ENCODE data around the gene ACER3. TPM values are rescaled to one million over a fixed set of nuclear protein-coding genes. Genes with fewer than 3 reads are reported as not detected.
A peak's percentile ranks its signal among the peaks of the same experiment; 100 is the strongest.

The ACER3 gene
- total RNA-seq, 1 donor from 2014 or later: 27.6 TPM

DNA sequence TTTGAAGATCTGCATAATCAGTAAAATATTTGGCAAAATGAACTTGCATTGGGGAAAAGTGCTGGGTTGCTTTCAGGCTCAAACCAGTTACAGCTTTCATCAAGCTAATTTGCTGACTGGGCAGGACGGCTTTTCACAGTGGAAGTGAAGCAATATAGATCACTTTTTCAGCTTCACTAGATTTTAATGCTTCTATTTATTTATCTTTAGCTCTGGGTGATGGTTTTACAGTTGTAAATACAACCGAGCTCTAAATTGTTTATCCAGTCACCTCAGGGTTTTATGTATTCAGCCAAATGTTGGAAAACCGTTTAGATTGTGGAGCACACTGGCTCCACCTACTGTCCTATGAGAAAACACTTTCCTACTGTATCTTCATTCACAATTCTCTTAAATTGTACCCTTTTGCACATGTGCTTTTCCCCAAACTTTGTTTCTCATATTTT, 58.2 kb downstream of the ACER3 start:
- Histone ChIP-seq H3K4me3 (ENCODE audit: low read depth, low read length) (no peak overlapping the region), H3K36me3 (ENCODE audit: control insufficient read depth, insufficient read depth, low read length) (no peaks in the 10 kb centered on the region), H3K27me3 (ENCODE audit: control insufficient read depth, insufficient read depth, low read length) (no peaks in the 10 kb centered on the region)
- DNase-seq (ENCODE audit: low read depth): peak; percentile 21
- TF ChIP-seq, protein P1, sequence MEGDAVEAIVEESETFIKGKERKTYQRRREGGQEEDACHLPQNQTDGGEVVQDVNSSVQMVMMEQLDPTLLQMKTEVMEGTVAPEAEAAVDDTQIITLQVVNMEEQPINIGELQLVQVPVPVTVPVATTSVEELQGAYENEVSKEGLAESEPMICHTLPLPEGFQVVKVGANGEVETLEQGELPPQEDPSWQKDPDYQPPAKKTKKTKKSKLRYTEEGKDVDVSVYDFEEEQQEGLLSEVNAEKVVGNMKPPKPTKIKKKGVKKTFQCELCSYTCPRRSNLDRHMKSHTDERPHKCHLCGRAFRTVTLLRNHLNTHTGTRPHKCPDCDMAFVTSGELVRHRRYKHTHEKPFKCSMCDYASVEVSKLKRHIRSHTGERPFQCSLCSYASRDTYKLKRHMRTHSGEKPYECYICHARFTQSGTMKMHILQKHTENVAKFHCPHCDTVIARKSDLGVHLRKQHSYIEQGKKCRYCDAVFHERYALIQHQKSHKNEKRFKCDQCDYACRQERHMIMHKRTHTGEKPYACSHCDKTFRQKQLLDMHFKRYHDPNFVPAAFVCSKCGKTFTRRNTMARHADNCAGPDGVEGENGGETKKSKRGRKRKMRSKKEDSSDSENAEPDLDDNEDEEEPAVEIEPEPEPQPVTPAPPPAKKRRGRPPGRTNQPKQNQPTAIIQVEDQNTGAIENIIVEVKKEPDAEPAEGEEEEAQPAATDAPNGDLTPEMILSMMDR (IDR thresholded peaks at IDR 0.05; ENCODE audit: insufficient read depth, low read length, poor library complexity, severe bottlenecking): peak; percentile 75

DNA sequence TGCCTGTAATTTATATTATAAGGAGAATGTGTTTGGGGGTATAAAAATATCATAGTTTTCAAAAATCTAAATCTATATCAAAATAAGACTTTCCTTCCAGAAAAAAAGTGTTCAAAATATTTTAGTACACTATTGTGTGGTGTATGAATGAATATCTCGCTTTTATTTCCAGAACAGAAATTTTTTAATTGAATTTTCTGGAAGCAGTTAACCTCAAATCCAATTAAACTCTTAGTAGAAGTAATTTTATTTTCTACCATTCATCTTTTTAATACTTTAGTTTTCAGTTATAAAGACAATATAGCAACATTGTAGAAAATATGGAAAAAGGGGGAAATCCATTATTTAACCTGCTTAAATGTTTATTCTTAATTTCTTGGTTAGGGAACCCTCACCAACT, 58.7 kb downstream of the ACER3 start:
- TF ChIP-seq, protein P1 (IDR thresholded peaks at IDR 0.05; ENCODE audit: insufficient read depth, low read length, poor library complexity, severe bottlenecking): no peak
- no peak for DNase-seq (ENCODE audit: low read depth)
- no peaks in the 10 kb centered on the region for H3K27me3 ChIP-seq (ENCODE audit: control insufficient read depth, insufficient read depth, low read length)
- H3K4me3 ChIP-seq (ENCODE audit: low read depth, low read length): no peak overlapping the region
- no peaks in the 10 kb centered on the region for H3K36me3 ChIP-seq (ENCODE audit: control insufficient read depth, insufficient read depth, low read length)

DNA sequence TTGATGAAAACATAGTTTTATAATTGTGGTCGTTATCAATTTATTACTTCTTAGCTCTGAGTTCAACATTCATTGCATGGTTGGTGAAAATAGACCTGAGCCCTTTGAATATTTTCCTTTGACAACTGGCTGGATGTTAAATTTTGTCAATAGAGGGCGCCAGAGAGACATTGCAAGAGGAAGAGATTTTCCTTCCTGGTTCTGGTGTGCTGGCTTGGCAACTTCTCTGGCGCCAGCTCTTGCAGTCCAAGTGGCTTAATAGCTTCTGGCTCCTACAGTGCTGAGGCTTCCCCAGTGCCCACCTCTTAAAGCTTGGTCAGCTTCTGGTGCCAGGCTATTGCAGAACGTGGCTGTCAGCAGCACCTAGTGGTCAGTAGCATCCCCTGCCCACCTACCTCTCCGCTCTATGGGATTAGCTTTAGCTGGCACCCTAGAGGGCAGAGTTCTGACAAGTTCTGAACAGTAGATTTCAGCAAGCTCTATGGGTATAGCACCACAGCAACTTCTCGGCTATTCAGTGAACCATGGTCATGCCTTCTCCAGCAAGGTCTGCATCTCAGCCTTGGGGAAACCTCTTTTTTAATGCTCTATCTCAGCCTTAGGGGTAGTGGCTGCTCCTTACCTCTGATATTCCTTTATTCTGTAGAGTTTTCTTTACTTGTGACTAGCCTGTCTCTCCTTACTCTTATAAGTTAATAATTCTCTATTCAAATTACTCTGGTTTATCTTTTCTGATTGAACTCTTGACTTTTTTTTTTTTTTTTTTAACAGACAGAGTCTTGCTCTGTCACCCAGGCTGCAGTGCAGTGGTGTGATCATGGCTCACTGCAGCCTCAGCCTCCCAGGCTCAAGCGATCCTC, 59.4 kb downstream of the ACER3 start:
- Histone ChIP-seq H3K36me3 (ENCODE audit: control insufficient read depth, insufficient read depth, low read length) (no peaks in the 10 kb centered on the region), H3K27me3 (ENCODE audit: control insufficient read depth, insufficient read depth, low read length) (no peaks in the 10 kb centered on the region), H3K4me3 (ENCODE audit: low read depth, low read length) (no peak overlapping the region)
- DNase-seq (ENCODE audit: low read depth): peak; percentile 57
- TF ChIP-seq, protein P1 (IDR thresholded peaks at IDR 0.05; ENCODE audit: insufficient read depth, low read length, poor library complexity, severe bottlenecking): peak; percentile 92

DNA sequence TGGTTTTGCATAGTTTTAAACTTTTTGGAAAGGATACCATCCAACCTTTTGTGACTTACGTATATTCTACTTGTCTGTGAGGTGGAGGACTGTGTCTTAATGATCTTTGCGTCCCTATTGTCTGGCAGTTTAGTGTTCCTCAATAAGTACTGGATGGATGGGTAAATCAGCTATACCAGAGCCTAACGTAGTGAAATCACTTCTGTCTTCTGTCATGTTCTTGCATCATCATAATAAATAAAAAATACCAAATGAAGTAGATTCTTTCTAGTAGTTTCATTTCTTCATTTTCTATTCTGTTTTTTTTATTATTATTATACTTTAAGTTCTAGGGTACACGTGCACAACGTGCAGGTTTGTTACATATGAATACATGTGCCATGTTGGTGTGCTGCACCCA, 66.4 kb downstream of the ACER3 start:
- Histone ChIP-seq H3K36me3 (ENCODE audit: control insufficient read depth, insufficient read depth, low read length) (no peaks in the 10 kb centered on the region), H3K4me3 (ENCODE audit: low read depth, low read length) (no peak overlapping the region), H3K27me3 (ENCODE audit: control insufficient read depth, insufficient read depth, low read length) (no peaks in the 10 kb centered on the region)
- no peak for DNase-seq (ENCODE audit: low read depth)
- TF ChIP-seq, protein P1 (IDR thresholded peaks at IDR 0.05; ENCODE audit: insufficient read depth, low read length, poor library complexity, severe bottlenecking): no peak

DNA sequence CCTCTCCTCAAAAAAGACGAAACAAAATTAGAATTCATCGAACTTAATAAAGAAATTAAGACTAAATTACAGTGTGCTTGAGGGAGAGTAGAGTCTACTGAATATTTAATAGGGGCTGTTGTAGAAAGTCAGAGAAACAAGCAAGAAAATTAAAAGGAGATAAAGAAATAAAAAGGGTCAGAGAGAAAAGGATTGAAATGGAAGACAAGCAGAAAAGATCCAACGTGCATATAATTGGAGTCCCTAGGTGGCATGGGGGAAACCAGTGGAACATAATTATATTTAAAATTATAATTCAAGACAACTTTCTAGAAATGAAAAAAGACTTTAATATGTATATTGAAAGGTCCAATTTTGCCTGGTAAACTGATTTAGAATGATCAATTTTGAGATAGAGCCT, 74.3 kb downstream of the ACER3 start:
- H3K27me3 ChIP-seq (ENCODE audit: control insufficient read depth, insufficient read depth, low read length): no peaks in the 10 kb centered on the region
- TF ChIP-seq, protein P1 (IDR thresholded peaks at IDR 0.05; ENCODE audit: insufficient read depth, low read length, poor library complexity, severe bottlenecking): no peak
- H3K36me3 ChIP-seq (ENCODE audit: control insufficient read depth, insufficient read depth, low read length): no peaks in the 10 kb centered on the region
- no peak overlapping the region for H3K4me3 ChIP-seq (ENCODE audit: low read depth, low read length)
- DNase-seq (ENCODE audit: low read depth): no peak
